Measurements from ENCODE around the gene CARMIL1. TPM values are rescaled to one million over a fixed set of nuclear protein-coding genes. Genes with fewer than 3 reads are reported as not detected.

The CARMIL1 gene
- total and polyA plus RNA-seq, 2 donors from 2014 or later = 22.3 to 51.1 TPM

GRCh38 chr6:25320459-25320858, 41.3 kb downstream of the CARMIL1 start:
- Histone ChIP-seq H3K9me3 (ENCODE audit: control insufficient read depth in 2 of 3, insufficient read depth in 1 of 3, low read length in 3 of 3) (no peaks in the 10 kb centered on the region), H3K9ac (ENCODE audit: low read length in 3 of 3) (no peak overlapping the region), H3K4me1 (ENCODE audit: control insufficient read depth in 2 of 3, insufficient read depth in 2 of 3, low read depth in 1 of 3, low read length in 3 of 3) (peaks cover 0 to 5% (median 0%) of the 10 kb centered on the region in 3 donors), H3K4me3 (ENCODE audit: low read length in 3 of 3) (no peak overlapping the region), H3K36me3 (ENCODE audit: control insufficient read depth in 2 of 3, insufficient read depth in 3 of 3, low read length in 3 of 3) (no peaks in the 10 kb centered on the region), H3K27ac (ENCODE audit: low read depth in 2 of 2, low read length in 2 of 2) (no peak overlapping the region), H3K27me3 (ENCODE audit: control insufficient read depth, insufficient read depth, low read length) (no peaks in the 10 kb centered on the region)
- DNase-seq (no peak), FAIRE-seq (no peak)
- no peak for TF ChIP-seq CTCF (IDR thresholded peaks at IDR 0.05; ENCODE audit: borderline replicate concordance, extremely low read depth, insufficient read depth)
- intact Hi-C loops (cut with DNase I) = no loop called here

- Histone ChIP-seq H3K9me3 (ENCODE audit: control insufficient read depth in 2 of 3, insufficient read depth in 1 of 3, low read length in 3 of 3) (no peaks in the 10 kb centered on the region), H3K4me1 (ENCODE audit: control insufficient read depth in 2 of 3, insufficient read depth in 2 of 3, low read depth in 1 of 3, low read length in 3 of 3) (peaks cover 0 to 2% (median 0%) of the 10 kb centered on the region in 3 donors), H3K27me3 (ENCODE audit: control insufficient read depth, insufficient read depth, low read length) (no peaks in the 10 kb centered on the region), H3K4me3 (ENCODE audit: low read length in 3 of 3) (no peak overlapping the region), H3K9ac (ENCODE audit: low read length in 3 of 3) (no peak overlapping the region), H3K27ac (ENCODE audit: low read depth in 2 of 2, low read length in 2 of 2) (no peak overlapping the region), H3K36me3 (ENCODE audit: control insufficient read depth in 2 of 3, insufficient read depth in 3 of 3, low read length in 3 of 3) (no peaks in the 10 kb centered on the region)
- FAIRE-seq (no peak), DNase-seq (peak in 2 of 5 donors; percentile 35 to 38)
- no peak for TF ChIP-seq CTCF (IDR thresholded peaks at IDR 0.05; ENCODE audit: borderline replicate concordance, extremely low read depth, insufficient read depth)
- intact Hi-C loops (cut with DNase I) = no loop called here
Measured at GRCh38 chr6:25322692-25323091, 43.5 kb downstream of the CARMIL1 start.

- Histone ChIP-seq H3K36me3 (ENCODE audit: control insufficient read depth in 2 of 3, insufficient read depth in 3 of 3, low read length in 3 of 3) (no peaks in the 10 kb centered on the region), H3K9ac (ENCODE audit: low read length in 3 of 3) (no peak overlapping the region), H3K27ac (ENCODE audit: low read depth in 2 of 2, low read length in 2 of 2) (no peak overlapping the region), H3K9me3 (ENCODE audit: control insufficient read depth in 2 of 3, insufficient read depth in 1 of 3, low read length in 3 of 3) (no peaks in the 10 kb centered on the region), H3K4me1 (ENCODE audit: control insufficient read depth in 2 of 3, insufficient read depth in 2 of 3, low read depth in 1 of 3, low read length in 3 of 3) (peaks cover 0 to 2% (median 0%) of the 10 kb centered on the region in 3 donors), H3K27me3 (ENCODE audit: control insufficient read depth, insufficient read depth, low read length) (no peaks in the 10 kb centered on the region), H3K4me3 (ENCODE audit: low read length in 3 of 3) (no peak overlapping the region)
- DNase-seq = no peak
- TF ChIP-seq CTCF (IDR thresholded peaks at IDR 0.05; ENCODE audit: borderline replicate concordance, extremely low read depth, insufficient read depth) = no peak
- FAIRE-seq = no peak
- intact Hi-C loops (cut with DNase I) = no loop called here
Measured at GRCh38 chr6:25324066-25324762, 45.0 kb downstream of the CARMIL1 start.

Measured in kidney (tissue), 14 donors.